G401 (cell line): ENCODE measurements around the gene FIS1. TPM values are rescaled to one million over a fixed set of nuclear protein-coding genes. Genes with fewer than 3 reads are reported as not detected.
"Not testable (repeated sequence)": the region's sequence is repeated elsewhere in the genome, so short reads cannot be mapped to it uniquely, and the experiment has no call there.

Experiments
- DNase-seq: peaks from one replicate; pipeline ENCODE4 v3.0.0-alpha.2; 2015; ENCODE audit warnings: low spot score
- in situ Hi-C: cut with HindIII; loops from 2 replicates; pipeline ENCODE4 v1.10.0; 2016; ENCODE audit warnings: low sequenced_read_pairs, mixed read lengths
- total RNA-seq: library from RNA; depleted of rRNA; stranded (reverse); fragments of >200 nt; shearing (Covaris generic); gene quantifications from 2 replicates; pipeline ENCODE4 v1.2.3, GENCODE V29; 2014

FIS1 gene
- total RNA-seq, 1 experiment from 2014 or later = 139 TPM

DNA sequence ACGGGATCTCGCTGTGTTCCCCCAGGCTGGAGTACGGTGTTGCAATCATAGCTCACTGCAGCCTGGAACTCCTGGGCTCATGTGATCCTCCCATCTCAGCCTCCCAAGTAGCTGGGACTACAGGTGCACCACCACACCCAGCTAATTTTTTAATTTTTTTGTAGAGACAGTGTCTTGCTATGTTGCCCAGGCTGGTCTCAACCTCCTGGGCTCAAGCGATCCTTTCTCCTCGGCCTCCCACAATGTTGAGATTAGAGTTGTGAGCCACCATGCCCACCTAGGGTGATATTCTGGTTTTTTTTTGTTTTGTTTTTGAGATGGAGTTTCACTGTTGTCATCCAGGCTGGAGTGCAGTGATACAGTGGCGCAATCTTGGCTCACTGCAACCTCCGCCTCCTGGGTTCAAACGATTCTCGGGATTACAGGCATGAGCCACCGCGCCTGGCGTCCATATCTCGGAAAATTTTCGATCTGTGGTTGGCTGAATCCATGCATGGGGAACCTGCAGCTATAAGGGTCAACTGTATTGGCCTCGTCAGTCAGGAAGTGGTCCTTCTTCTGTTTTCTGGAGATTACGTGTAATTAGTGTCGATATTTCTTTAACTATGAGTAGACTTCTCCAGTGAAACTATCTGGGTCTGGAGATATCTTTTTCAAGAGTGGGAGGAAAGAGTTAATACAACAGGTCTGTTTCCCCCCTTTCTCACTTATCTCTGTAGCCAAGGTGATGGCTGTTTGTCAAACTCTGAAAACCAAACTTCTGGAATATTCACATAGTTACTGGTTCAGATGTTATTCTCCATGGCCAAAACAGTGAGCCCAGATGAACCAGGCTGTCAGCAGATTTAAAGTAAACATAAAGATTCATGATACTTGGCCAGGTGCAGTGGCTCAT is 21.0 kb upstream of the FIS1 start:
- in situ Hi-C loops = no loop called here
- no peak for DNase-seq

DNA sequence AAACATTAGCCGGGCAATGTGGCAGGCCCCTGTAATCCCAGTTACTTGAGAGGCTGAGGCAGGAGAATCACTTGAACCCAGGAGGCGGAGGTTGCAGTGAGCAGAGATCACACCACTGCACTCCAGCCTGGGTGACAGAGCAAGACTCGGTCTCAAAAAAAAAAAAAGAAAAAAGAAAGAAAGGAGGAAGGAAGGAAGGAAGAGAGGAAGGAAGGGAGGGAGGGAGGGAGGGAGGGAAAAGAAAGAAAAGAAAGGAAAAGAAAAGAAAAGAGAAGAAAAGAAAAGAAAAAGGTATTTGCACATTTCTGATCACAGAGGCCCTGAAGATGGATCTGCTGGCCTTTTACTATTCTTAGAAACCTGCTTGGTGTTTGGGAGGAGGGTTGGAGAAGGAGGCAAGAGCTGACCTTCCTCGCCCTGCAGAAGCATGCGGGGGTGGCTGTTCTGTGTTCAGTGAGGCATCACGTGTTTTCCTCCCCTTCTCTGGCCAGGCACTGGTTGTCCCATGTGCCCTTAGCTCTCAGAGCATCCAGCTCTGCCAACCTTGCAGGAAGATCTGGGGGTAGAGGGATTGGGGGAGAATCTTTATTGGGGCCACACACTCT is 19.3 kb upstream of the FIS1 start:
- in situ Hi-C loops, DNase-seq: not testable (repeated sequence)

DNA sequence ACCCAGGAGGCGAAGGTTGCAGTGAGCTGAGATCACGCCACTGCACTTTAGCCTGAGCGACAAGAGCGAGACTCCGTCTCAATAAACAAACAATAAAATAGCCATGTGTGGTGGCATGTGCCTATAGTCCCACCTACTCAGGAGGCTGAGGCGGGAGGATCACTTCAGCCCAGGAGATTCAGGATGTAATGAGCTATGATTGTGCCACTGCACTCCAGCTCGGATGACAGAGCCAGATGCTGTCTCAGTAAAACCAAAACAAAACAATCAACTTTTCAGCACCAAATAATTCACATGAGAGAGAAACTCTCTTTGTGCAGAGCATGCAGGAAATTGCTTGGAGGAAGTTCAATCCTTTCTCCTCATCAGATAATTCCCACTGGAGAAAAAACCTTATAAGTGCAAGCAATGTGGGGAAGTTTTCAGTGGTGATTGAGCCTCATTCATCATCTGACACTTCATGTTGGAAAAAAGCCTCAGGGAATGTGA is 13.4 kb upstream of the FIS1 start:
- in situ Hi-C loops = no loop called here
- no peak for DNase-seq

DNA sequence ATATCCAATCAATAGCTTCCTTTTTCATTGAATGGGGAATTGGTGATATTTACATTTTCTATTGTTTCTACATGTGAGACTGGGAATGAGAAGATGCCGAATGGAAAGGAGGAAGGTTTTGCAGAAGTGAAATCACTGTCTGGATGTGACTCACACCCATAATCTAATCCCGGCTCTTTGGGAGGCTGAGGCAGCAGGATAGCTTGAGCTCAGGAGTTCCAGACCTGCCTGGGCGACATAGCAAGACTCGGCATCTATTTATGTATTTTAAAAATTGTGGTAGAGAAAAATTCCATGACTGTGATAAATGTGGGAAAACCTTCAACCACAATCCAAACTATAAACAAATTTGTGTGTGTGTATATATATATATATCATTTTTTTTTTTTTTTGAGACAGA is 10.9 kb upstream of the FIS1 start:
- DNase-seq = no peak
- in situ Hi-C loops = no loop called here

DNA sequence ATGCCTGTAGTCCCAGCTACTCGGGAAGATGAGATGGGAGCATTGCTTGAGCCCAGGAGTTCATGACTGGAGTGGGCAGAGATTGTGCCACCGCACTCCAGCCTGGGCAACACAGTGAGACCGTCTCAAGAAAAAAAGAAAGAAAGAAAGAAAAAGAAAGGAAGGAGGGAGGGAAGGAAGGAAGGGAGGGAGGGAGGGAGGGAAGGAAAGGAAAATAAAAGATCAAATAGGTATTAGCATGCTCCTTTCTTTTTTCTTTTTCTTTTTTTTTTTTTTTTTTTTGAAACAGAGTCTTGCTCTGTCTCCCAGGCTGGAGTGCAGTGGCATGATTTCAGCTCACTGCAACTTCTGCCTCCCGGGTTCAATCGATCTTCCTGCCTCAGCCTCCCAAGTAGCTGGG is 8.3 kb upstream of the FIS1 start:
- in situ Hi-C loops, DNase-seq: not testable (repeated sequence)

DNA sequence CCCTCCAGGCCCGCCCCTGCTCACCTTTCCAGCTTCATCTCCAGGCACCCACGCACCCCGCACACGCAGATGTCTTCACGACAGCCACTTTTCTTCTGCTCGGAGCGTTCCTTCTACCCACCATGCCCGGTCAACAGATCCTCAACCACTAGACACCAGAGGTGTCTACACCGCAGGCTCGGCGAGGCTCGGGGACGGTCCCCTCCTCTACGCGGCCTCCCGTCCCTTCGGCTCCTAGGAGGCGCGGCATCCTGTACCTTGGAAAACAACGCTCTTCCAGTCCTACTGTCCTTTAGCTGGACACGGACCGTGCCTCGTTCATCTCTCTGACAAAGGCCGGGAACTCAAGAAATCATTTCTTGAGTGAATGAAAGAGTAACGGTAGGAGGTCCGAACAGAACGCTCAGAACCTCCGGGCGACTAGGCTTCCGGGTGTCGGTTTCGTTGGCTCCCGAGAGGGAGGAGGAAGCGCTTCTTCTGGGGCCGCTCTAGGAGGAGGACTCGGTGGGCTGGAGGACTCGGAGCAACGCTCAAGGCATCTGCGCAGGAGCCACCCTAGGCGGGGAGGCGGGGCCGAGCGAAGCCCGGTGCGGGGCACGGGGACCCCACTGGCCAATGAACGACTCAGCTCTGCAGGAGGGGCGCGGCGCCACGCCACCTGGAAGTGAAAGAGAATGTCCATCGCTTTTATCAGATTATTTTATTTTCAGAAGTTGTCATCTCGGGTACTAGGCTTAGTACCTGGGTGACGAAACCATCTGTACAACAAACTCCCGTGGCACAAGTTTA is 7.2 kb upstream of the FIS1 start:
- in situ Hi-C loops = no loop called here
- DNase-seq = peak; percentile 97

DNA sequence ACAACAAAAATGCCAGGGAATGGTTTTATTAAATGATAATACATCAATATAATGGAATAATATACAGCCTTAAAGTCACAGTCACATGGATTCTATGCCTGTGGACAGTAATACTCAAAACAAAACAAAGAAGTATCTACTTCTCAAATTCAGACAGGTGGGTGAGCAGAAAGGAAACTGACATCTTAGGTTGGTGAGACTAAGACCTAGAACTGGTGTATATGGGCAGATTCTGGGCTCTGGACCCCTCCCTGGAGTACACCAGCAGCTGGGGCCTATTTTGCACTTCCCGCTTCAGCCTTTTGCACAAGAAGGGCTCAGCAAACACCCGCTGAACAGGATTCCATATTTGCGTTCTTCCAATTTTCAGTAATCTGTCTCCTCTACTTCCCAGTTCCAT is 5.4 kb upstream of the FIS1 start:
- in situ Hi-C loops = no loop called here
- no peak for DNase-seq

DNA sequence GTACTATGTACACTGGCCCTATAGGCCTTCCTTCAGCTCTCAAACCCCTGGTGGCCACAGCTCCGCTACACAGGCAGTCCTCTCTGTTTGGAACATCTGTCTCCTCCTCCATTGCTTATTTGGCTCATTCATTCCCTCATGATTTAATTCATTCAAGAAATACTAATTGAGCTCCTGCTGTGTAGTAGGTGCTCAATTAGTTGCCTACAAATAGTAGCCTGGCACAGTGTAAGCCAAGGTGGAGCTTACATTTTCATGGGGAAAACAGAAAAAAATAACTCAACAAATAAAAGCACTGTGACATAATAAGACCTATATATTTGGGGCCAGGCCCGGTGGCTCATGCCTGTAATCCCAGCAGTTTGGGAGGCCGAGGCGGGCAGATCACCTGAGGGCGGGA is 3.4 kb upstream of the FIS1 start:
- DNase-seq = no peak
- in situ Hi-C loops = no loop called here

DNA sequence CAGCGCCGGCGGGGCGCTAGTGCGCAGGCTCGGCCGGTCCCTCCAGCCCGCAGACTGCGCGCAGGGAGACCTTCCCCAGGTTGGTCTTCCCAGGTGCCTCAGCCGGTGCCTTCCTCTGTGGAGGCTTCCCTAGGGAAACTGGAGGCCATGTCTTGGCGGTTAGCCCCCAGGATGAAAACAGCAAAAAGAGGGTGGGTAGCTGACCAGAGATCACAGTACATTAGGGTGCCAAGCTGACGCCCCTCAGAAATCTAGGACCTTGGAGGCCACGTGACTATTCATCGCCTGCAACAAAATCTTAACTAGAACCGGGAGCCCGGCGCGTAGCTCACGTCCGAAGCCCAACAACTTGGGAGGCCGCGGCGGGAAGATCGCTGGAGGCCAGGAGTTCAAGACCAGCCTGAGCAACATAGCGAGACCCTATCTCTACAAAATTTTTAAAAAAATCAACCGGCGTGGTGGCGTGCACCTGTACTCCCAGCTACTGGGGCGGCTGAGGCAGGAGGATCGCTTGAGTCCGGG is 327 bp upstream of the FIS1 start:
- in situ Hi-C loops = no loop called here
- no peak for DNase-seq

DNA sequence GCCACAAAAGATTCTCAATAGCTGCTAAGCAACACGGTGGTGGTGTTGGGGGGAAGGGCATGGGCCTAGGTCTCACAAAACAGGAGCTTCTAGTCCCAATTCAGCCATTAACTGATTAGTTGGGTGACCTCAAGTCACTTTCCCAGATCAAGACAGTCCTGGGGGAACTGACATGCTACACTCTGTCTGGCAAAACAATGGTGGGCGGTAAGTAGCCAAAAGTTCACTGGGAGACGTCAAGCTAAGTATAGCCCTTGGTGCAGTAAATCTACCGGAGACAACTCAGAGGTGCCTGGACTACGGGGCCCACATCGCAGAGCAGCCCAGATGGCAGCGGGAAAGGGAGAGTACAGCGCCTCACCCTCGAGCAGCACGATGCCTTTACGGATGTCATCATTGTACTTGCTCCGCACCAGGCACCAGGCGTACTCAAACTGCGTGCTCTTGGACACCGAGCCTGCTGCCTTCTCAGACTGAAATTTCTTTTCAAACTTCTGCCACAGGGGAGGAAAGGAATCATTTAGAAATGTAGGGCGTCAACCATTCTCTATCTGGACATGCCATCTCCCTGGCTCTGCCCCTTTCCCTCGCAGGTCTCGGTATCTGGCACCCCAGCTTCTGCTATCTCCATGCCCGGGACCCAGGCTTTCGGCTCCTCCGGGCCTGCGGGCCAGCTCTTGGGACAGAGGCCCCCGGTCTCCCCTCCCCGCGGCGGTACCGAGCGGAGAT is 1.1 kb downstream of the FIS1 start:
- no peak for DNase-seq
- in situ Hi-C loops = no loop called here

DNA sequence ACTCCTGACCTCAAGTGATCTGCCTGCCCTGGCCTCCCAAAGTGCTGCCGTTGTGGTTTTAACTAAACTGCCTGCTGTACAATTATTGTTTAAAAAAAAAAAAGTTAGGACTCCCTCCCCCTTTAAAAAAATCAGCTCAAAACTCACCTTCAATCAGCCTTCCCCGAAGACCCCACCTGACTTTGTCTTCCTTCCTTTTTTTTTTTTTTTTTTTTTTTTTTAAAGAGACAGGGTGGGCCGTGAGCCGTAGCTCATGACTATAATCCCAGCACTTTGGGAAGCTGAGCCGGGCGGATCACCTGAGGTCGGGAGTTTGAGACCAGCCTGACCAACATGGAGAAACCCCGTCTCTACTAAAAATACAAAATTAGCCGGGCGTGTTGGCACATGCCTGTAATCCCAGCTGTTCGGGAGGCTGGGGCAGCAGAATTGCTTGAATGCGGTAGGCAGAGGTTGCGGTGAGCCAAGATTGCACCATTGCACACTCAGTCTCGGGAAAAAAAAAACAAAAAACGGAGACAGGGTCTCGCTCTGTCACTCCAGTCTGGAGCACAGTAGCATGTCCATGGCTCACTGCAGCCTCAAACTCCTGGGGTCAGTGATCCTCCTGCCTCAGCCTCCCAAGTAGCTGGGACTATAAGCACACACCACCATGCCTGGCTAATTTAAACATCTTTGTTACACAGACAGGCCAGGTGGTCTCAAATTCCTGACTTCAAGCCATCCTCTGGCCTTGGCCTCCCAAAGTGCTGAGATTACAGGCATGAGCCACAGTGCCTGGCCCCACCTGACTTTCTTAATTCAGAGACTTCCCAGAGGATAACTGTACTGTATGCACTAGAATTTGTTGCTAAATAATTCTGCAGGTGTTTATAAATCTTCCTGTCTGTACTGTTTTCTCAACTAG is 3.2 kb downstream of the FIS1 start:
- no peak for DNase-seq
- in situ Hi-C loops = no loop called here

DNA sequence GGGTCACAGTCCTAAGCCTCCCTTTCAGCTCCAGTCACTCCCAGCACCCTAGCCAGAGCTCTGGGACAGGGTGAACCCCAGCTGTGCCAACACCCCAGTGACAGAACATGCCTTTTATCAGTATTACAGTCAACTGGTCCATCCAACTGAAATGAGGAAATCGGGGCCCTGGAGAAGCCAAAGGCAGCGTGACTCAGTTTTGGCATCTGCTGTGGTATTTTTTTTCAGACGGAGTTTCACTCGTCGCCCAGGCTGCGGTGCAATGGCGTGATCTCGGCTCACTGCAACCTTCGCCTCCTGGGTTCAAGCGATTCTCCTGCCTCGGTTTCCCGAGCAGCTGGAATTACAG is 3.9 kb downstream of the FIS1 start:
- in situ Hi-C loops = no loop called here
- no peak for DNase-seq

DNA sequence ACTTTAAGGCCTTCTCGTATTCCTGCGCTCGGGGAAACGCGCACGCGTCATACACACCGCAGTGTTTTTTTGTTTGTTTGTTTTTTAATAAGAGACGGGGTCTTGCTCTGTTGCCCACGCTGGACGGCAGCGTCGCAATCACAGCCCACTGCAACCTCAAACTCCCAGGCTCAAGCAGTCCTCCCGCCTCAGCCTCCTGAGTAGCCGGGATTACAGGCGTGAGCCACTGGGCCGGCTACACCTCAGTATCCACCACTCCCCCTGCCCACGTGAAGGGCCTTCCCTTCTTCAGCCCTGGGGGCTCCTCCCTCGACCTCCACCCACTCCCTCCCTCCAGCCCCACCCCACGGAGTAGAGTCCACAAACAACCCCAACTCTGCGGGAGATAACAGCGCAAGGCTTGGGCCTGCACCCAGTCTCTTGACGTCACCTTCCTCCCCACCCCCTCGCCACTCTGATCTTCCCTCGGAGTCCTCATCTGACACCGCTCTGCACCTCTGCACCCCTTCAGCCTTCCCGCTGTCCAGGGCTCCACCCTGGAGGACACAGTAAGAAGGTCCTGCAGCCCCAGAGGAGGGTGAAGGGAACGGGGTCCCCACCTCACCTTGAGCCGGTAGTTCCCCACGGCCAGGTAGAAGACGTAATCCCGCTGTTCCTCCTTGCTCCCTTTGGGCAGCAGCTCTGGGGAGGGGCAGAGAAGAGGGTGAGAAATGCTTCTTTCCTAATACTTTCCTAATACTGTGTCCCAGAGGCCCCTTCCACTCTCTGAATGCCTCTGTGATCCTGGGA is 4.5 kb downstream of the FIS1 start:
- in situ Hi-C loops = no loop called here
- DNase-seq = no peak

DNA sequence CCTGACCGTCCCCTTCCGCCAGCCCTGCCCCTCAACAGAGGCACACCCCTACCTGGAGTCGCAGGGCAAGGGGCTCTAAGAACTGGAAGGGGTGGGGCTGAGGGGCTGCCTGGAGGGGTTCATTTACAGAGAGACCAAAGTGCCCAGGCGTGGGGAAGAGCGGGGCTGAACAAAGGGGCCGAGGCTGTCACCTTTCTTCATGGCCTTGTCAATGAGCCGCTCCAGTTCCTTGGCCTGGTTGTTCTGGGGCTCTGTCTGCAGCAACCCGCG is 5.0 kb downstream of the FIS1 start:
- in situ Hi-C loops = no loop called here
- DNase-seq = no peak

DNA sequence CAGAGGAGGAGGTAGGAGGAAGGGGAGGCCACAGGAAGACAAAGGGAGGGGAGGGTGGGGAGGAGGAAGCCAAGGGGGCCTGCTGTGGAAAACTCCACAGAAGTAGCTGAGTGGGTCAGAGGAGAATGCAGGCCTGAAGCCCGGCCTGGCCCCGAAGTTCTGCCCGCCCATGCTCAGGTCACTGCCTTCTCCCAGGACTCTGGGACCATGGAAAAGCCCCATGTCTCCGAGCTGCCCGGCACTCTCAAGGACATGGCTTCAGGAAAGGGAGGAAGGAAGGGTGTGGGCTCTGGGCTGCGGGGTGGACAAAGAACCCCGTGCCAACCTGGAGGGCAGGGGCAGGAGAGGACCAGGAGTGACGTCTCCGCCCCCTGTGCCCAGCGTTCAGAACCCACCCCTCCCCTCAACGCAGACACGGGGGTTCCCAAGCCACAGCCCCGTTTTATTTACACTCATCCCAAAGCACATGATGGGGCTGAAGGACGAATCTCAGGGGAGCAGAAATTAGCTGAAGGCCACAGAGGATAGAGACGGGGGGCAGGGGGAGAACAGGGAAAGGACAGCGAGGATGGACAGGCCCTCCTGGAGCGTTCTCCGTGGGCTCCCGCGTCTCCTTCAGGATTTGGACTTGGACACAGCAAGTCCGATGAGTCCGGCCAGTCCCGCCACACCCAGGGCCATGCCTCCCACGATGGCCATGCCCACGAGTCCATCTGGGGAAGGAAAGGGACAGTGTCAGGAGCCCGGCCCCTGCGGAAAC is 5.5 kb downstream of the FIS1 start:
- in situ Hi-C loops = no loop called here
- DNase-seq = no peak

DNA sequence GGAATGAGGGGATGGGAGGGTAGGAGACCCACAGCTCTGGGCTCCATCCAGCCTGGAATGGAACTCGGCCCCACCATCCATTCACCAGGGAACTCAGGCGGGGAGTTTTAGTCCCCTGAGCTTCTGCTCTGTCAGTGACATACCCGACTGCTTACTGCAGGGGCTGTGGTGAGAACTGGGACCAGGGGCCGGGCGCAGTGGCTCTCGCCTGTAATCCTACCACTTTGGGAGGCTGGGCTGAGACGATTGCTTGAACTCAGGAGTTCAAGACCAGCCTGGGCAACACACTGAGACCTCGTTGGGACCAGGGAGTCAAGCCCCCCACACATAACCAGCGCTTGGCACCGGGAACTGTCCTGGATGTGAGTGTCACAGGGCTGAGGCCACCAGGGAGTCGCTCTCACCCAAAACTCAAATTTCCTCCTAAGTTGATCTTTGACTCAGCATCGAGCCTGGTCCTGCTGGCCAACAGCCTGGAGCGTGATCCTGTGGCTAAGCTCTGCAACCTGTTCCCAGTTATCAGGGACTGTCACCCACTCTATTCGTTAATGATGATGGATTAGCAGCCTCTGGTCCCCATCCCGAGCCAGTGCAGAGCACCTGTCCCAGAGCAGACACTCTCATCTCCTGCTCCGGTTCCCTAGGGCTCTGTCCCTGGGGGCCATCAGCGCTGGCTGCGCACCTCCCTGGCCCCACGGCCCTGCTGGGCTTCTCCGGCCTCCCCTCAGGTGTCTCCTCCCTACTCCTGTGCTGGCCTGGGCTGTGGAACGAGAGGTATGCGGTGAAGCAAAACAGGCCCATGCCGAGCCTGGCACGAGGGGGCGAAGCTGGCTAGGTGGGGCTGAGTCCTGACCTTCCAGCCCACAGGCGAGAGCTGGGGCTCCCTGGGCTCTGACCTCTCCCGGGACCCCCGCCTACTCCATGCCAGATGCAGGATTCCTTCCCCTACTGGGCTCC is 6.4 kb downstream of the FIS1 start:
- DNase-seq = no peak
- in situ Hi-C loops = no loop called here
